ENCODE data around the gene CDK6.

The CDK6 gene

DNA sequence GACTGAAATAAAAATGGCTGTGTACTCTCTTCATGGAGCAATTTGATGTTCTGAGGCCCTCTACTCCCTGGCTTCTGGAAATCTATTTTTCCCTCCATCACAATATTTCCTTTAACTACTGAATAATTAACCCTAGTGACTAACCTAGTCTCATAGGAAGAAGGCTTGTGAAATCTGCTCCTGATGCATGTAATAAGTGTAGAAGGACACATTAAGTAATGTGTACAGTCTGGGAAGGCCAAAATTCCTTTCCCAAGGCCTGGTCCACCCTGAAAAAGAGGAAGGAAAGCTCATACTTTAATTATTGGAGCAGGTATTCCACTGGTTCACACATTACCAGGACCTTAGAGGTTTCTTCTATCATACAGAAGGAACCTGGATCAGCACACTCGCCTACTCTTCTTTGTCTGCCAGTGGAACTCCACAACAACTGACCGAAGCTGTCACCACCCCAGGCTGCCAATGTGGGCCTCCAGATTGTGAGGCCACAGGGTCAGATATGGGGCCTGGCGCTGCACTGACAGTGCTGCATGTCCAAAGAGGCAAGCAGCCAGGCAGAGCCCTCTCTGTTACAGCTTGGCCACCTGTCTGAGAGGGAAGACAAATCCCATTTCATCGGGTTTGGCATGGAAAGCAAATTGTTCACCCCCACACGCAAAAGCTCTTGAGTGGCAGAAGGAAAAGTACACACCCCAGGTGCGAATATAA lies 191.8 kb downstream of the CDK6 start:
- no peak for DNase-seq (ENCODE audit: low read depth)

DNA sequence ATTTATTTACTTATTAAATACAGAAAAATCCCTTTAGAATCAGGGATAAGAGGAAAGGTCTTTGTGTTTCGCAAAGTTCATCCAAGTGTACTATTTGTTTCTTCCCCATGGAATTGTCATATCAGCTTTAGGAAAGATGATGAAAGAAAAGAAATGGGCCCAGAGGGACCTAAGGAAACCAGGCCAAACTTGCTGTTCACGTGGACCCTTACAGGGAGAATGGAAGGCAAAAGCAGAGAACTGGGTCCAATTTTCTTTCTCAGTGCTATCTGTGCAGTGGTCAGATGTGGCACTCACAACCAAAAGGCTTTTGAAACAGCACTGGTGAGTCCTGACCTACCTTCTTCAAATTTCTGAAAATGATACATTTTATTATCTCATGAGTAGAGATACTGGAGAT lies 192.6 kb downstream of the CDK6 start:
- DNase-seq (ENCODE audit: low read depth): no peak

DNA sequence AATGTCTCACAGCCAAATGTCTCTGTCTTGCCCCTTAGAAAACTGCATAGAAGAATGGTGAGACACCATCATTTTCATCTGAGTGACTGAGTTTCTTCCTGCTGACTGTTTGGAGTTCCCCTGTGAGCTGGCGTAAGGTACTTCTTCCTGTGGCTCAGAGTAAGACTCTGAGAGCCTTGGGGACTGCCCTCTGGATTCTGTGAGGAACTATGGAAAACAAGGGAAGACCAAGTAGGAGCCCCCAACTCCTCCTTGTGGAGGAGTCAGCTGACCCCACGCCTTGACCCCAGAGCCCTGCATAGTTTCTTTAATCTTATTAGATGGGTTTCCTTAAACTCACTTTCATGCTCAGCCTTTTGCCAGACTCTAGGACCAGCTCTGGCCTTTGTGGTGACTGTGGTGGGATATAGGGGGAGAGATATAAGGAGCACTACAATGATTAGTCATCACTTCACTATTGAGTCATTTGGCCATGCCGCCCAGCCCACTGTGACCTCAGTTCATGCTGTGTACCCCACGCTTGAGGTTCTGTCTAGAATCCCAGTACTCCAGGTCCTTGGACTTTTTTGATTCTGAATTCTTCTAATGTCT lies 194.4 kb downstream of the CDK6 start:
- no peak for DNase-seq (ENCODE audit: low read depth)

DNA sequence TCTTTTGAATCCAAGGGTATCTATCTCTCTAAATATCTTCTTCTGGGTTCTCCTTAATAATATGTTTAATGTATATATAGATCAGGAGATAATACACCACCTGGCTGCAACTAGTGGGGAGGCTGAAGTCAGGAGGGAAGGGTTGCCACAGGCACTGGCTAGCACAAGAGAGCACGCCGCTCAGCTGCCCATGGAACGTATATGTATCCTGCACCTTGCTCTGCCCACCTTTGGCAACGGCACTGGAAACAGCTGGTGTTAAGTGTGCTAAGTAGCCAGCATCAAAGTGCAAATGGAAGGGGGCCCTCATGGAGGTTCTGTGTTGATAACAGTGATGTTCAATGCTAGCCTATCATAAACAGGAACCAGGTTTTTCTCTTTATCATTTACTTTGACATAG lies 196.4 kb downstream of the CDK6 start:
- DNase-seq (ENCODE audit: low read depth): no peak

DNA sequence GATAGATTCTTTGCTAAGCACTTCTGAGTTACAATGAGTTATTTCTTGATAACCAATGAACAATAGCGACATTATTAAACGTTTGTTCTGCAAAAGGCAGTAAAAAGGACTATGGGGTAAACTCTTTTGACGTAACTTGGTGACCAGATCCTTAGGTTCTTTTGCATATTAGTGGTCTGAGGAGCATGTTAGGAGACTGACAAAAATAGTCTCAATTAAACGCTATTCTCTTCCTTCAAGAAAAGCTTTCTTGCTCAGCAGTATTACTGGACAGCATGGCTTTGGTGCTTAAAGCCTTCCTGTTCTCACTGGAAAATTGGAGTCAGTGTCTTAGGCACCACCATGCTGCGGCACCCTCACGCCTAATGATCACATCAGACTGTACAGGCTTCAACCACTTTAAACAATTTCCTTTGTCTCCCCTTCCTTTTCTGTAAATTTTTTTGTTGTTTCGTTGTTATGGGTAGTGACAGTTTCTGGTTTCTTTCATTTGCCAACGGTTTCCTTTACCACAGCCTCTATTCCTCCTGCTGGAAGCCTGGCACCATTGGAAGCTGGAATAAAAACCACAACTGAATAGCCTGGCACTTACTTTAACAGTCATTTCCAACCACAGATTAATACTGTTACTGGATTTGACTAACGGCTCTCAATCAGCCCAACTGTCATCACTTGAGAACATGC lies 197.0 kb downstream of the CDK6 start:
- DNase-seq (ENCODE audit: low read depth): no peak

DNA sequence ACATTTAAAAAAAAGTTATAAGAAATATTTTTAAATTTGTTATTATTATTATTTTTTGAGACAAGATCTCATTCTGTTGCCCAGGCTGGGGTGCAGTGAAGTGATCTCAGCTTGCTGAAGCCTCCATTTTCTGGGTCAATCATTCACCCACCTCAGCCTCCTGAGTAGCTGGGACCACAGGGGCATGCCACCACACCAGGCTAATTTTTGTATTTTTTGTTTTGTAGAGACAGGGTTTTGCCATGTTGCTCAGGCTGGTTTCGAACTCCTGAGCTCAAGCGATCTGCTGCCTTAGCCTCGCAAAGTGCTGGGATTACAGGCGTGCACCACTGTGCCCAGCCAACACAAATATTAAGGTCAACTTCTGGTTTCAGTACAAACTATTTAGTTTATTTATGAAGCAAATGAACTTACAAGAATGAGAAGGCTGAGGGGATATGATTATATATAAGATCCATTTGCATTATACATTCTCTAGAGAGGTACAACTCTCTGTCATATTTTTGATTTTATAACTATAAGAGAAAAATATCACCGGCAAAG lies 200.3 kb downstream of the CDK6 start:
- DNase-seq (ENCODE audit: low read depth): no peak

DNA sequence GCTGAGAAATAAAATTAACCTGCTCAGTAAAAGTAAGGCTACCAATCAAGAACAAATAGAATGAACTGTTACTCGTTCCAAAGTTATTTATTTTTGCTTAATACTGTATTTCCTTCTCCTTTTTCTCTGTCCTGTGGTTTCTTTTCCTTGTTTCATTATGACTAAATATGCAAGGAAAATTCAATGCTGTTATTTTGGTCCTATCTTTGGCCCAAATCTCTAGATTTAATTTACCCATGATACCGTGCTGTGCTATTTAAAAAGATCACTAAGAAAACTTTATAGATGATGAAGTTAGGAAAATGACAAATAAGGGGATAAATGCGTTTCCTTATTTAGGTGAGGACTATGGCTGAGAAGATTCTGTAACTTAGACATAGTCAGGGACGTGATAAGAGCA lies 200.8 kb downstream of the CDK6 start:
- no peak for DNase-seq (ENCODE audit: low read depth)

DNA sequence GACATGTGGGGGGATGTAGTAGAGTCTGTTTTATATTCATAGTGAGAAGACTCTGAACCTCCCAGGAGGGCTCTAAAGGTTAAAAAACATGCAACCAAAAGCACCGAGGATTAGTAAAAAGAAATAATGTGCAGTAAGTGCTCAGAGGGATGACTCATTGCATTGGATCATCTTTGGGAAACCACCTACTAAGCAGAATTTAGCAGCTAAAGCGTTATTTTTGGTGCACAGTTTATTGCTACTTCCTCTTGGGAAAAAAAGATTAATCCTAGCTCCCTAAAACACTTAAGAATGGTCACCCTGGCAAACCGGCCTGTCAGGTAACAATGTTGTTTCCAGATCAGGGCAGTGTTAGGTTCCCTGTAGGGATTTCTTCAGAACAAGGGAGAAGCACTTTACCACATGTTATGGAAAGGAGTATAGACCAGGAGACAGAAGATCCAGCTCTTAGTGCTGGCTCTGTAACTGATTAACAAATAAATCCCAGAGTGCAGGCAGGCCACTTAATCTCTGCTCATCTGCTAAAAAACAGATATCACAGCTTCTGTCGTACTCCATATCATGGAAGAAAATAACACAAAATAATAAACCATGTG lies 201.4 kb downstream of the CDK6 start:
- no peak for DNase-seq (ENCODE audit: low read depth)

DNA sequence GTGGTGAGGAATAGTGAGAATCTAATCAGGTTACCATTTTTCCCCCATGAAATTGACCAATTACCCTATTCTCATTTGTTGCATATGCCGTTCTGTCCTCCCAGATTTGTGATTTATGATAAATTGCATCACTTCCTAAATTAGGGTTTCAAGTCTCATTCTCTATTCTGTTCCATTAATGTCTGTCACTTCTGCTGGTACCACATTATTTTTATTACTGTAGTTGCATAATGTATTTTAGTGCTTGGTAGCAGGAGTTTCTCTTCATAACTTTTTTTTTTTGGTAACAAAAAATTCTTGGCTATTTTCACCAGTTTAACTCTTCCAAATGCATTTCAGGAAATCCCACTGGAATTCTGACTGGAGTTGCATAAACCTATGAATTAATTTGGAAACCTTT lies 202.2 kb downstream of the CDK6 start:
- no peak for DNase-seq (ENCODE audit: low read depth)

DNA sequence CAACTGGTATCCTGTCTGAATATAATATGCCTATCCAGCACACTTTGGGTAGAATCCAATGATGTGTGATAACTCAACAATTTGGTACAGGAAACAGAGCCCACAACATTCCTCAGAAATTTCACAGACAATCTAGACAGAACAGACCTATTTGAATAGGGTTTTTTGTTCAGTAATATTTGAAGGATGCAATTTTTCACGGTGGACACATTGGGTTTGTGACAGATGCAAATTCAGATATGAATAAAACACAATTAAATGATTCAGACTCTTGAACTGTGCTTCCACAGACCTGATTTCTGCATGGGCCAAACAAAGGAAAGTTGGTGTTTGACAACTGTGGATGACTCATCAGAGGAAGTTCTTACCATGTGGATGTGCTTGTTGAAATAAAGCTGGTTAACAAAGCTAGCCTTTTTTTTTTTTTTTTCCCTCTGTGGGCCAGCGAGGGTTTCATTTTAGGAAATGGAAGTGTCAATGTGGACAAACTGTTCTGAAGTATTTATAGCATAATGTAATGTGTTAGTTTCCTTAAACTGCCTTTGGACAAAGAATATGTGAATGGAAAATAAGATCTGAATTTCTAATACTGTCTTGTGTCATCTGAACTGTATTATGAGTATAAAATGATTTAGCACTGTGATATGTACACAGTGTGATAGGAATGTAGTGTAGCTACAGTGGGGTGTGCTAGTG lies 203.0 kb downstream of the CDK6 start:
- DNase-seq (ENCODE audit: low read depth): no peak

DNA sequence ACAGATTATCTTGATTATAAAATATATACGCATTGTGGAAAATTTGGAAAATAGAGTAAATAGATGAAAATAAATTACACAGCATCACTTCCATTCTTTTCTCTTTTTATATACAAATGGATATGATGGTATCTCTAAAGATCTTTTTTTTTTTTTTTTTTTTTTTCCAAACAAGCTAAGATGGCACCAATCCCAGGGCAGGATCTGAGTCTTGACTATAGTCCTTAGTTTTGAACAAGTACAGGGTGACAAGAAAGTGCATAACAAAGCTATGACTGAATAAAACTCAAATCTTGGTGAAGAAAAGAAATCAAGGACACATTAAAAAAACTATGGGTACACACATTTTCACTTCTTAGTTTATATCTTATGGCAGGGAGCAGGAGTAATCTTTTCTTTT lies 203.6 kb downstream of the CDK6 start:
- DNase-seq (ENCODE audit: low read depth): no peak

DNA sequence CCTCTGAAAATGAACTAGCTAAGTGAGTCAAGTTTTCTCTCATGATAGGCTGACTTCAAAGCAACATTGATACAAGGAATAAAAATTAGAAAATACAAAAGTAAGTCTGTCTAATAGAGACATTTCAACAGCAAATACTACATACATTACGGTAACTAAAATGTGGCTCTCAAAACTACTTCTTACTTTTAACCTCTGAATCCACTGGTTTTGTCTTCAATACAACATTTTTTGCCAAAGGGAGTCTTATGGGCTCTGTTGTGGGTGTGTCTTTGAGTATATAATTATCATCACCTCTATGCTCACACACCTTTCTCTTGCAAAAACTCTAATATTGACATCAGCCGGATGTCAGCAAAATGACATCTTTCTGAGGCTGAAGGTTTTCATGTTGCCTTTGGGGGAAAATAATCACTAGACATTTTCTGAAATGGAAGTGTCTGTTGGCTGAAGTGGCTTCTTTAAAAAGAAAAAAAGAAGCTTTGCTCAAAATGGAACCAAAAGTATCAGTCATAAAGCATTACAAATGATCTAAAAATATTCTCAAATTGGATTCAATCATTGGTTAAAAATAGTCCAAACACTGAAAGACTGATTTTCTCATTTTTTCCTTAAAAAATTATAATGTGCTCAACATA lies 204.4 kb downstream of the CDK6 start:
- DNase-seq (ENCODE audit: low read depth): no peak

DNA sequence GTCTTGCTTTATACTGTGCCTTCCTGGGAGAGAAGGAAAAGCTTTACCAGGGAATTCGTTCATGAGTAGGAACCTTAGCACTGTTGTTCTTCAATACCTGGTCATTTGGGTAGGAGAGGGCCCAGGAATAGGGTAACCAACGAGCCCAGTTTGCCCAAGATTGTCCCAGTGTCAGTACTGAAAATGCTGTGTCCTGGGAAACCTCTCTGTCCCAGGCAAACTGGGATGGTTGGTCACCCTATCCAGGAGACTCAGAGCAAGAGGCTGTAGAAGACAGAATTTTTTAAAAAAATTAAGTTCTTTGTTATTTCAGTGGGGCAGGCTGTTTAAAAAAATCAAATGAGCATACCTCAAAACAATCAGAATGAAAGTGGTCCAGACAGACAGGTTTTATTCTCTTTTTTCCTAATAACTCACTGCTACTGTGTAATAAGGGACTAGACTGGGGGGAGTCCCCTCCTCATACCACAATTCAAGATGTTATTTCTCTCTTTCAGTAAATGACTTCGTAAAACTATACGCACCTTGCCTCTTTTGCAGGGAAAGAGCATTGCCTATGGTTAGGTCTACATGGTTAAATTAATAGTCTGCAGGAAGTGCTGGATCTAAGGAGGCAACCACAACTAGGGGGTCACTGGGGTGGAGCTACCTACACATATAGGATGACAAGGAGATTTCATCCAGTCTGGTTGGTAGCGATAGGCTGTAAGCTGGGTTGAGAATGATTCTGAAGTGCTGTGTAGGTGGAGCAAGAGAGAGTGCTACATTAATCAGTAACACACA lies 205.1 kb downstream of the CDK6 start:
- no peak for DNase-seq (ENCODE audit: low read depth)

DNA sequence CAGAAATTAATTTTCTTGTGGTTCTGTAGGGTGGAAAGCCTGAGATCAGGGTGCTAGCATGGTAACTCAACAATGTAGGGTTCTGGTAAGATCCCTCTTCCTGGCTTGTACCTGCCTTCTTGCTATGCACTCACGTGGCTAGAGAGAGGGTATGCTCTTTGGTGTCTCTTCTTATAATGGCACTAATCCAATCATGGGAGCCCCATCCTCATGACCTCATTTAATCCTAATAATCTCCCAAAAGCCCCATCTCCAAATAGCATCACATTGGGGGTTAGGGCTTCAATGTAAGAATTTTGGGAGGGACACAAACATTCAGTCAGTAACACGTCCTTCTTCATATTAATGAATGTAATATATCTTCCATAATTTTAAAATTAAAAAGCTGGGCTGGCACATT lies 206.6 kb downstream of the CDK6 start:
- no peak for DNase-seq (ENCODE audit: low read depth)

DNA sequence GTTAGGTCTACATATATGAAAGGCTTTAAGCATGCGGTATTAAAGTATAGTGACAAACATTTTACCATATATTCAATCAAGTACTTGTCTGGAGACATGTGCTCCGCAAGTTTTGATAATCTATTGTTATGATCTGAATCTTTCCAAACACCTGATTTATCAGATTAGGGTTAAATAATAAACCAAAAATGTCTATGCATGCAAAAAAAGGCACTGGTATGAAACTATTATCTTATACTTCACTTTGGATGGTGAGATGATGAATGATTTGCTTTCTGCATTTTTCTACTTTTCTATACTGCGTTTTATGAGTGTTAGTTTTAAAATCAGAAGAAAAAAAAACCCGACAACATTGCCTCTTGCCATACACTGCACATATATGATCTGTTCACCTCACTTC lies 208.4 kb downstream of the CDK6 start:
- DNase-seq (ENCODE audit: low read depth): no peak

DNA sequence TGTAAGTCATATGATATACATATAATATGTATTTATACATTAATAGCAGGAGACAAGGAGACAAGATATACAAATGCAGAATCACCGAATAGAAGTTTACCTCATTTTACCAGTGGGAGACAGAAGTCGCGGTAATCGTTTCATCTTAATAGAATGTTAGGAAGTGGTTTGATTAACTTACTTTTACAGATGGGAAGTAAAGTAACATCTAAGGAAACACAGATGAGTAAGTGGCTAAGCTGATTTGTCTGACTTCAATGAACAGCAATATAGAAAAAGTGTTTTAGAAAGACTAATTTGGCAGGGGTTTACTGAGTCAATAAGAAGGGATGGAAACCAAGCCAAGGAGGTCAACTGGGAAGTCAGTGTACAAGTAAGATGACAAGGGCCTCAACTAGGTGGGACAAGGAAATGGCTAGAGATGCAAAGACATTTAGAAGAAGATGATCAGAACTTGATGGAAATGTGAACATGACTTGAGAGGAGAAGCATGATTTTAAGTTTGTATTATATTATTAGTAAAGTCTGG lies 210.0 kb downstream of the CDK6 start:
- no peak for DNase-seq (ENCODE audit: low read depth)

DNA sequence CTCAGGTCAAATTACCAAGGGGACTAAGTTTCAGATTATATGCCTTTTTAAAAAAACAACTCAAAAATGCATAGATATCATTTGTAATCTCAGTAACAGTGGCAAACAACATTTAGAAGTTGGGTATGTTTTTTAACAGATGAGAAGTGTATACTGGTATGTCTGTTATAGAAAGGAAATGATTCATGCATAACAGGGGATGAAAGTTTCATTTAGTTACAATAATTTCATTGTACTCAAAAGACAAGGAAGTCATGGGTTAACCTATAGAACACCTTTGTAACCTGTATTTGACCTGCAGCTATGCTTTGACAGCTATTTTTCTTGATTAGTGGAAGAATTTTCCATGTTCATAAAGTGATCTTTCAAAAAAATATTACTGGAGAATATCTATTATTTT lies 210.8 kb downstream of the CDK6 start:
- no peak for DNase-seq (ENCODE audit: low read depth)

DNA sequence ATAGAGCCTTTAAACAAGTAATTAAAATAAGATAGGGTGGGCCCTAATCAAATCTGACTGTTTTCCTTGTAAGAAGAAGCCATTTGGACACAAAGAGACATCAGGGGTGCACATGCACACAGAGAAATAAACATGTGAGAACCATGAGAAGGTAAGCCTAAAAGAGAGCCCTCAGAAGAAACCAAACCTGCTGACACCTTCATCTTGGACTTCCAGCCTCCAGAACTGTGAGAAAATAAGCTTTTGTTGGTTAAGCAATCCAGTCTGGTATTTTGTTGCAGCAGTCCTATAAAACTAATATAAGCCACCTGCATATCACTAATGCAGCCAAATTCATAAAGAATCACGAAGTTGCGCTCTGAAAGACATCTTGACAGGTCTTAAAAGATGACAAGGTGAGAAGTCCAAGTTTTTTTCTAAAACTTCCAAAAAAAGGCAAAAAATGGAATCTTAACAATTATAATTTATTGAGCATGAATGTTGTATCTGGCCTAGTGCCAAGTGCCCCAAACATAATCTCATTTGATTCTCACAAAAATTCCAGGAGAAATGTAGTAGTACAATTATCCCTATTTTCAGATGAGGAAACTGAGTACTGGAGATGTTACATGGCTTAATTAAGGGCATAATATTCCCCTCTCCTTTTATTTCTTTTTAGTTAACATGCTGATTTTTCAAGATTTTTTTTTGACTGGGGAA lies 211.9 kb downstream of the CDK6 start:
- no peak for DNase-seq (ENCODE audit: low read depth)

DNA sequence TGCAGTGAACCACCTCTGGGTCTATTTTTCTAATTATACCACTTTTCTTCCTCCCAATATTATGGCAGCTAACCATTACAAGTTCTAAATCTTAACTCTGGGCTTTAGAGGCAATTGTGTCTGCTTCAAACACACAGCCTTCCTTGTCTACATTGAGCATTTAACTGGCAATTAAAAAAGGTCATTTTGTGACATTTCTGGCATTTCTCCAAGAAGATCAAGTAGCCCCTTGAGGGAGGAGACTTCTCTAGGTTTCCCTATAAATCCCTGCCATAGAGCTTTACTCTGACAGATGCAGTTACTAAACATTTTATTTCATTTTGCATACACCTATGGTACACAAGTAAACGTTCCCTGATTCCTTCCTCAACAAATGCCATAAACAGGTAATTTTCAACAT lies 212.8 kb downstream of the CDK6 start:
- no peak for DNase-seq (ENCODE audit: low read depth)

DNA sequence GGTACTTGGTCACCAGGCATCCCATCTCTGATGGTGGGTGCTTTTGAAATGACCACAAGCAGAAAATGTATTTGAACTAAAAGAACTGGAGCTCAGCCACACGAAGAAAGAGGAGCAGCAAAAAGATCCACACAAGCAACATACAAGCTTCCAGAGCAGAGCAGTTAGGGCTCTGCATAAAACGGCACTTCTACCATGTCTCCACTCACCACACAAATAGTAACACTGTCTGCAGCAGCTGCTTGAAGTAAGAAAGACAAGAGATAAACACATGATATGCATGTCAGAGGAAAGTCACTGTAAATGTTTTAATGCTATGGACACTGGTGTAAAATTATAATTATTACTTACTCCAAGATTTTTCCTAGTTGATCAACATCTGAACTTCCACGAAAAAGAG lies 213.7 kb downstream of the CDK6 start:
- DNase-seq (ENCODE audit: low read depth): no peak

All from T follicular helper cell (primary cell).